HepG2 (cell line): Measurements from ENCODE around the gene ST6GALNAC2. TPM values are rescaled to one million over a fixed set of nuclear protein-coding genes. Genes with fewer than 3 reads are reported as not detected.

ENCODE experiments used
- ARID2 ChIP-seq: sonication (generic); formaldehyde crosslinking; IDR thresholded peaks from 2 replicates; pipeline ENCODE4 v1.8.1; 2022; ENCODE audit warnings: mild to moderate bottlenecking, missing genetic modification reagents, borderline replicate concordance
- ARNTL ChIP-seq: sonication (generic); formaldehyde crosslinking; IDR thresholded peaks from 2 replicates; pipeline ENCODE4 v1.4.0; 2020; ENCODE audit warnings: mild to moderate bottlenecking, missing genetic modification reagents
- DNMT1 ChIP-seq: sonication (generic); formaldehyde crosslinking; IDR thresholded peaks from 2 replicates; pipeline ENCODE4 v1.5.1; 2020; ENCODE audit warnings: mild to moderate bottlenecking, missing genetic modification reagents
- KMT2B ChIP-seq: IDR thresholded peaks from 2 replicates; pipeline ENCODE4 v1.6.1; 2016; ENCODE audit warnings: missing genetic modification reagents, missing compliant biosample characterization
- MIER3 ChIP-seq: IDR thresholded peaks from 2 replicates; pipeline ENCODE4 v1.6.1; 2016; ENCODE audit warnings: missing compliant biosample characterization, borderline replicate concordance
- PLRG1 ChIP-seq: fragments of 450-650 bp; conservative IDR thresholded peaks from 2 replicates; pipeline ENCODE4 v1.6.1; 2016
- SMAD1 ChIP-seq: sonication (generic); formaldehyde crosslinking; IDR thresholded peaks from 2 replicates; pipeline ENCODE4 v1.4.0; 2020; ENCODE audit warnings: missing genetic modification reagents, low read depth, mild to moderate bottlenecking, borderline replicate concordance
- TSC22D2 ChIP-seq: sonication (generic); formaldehyde crosslinking; IDR thresholded peaks from 2 replicates; pipeline ENCODE4 v1.5.1; 2020; ENCODE audit warnings: missing genetic modification reagents, mild to moderate bottlenecking, borderline replicate concordance
- ZNF264 ChIP-seq: sonication (generic); formaldehyde crosslinking; IDR thresholded peaks from 2 replicates; pipeline ENCODE4 v1.4.0; 2020; ENCODE audit warnings: missing genetic modification reagents
- ZNF605 ChIP-seq: sonication (generic); formaldehyde crosslinking; IDR thresholded peaks from 2 replicates; pipeline ENCODE4 v1.8.0; 2022; ENCODE audit warnings: mild to moderate bottlenecking, missing genetic modification reagents
- ZSCAN21 ChIP-seq: sonication (generic); formaldehyde crosslinking; IDR thresholded peaks from 2 replicates; pipeline ENCODE4 v1.8.0; 2022; ENCODE audit warnings: mild to moderate bottlenecking, missing genetic modification reagents, moderate library complexity, borderline replicate concordance
- polyA plus RNA-seq, 8 experiments: library from polyadenylated mRNA; depleted of rRNA in 3 of 8; stranded (reverse) in 7 of 8; unstranded in 1 of 8; fragments of >200 nt; fragmentation: Illumina TruSeq in 4 of 8; extraction: Trizol in 4 of 8; gene quantifications; 2 replicates each; pipeline versions ENCODE4 v1.2.1 to v1.2.3, GENCODE V29; 2011 to 2016; ENCODE audit warnings: low read depth in 4 of 8, missing spikeins in 1 of 8, mixed read lengths in 1 of 8; ENCODE audit not compliant: insufficient read depth in 1 of 8
- total RNA-seq, 5 experiments: library from RNA; depleted of rRNA; stranded (reverse); fragments of >200 nt; fragmentation: Illumina TruSeq; extraction: Trizol; gene quantifications; 2 replicates each; pipeline ENCODE4 v1.2.3, GENCODE V29; 2016; ENCODE audit warnings: low read depth in 1 of 5
- TF ChIP-seq, protein P1 (sequence below), 2 experiments: sonication (generic) in 1 of 2; formaldehyde crosslinking in 1 of 2; IDR thresholded peaks; 2 replicates each; pipeline versions ENCODE4 v1.6.1 to v1.9.0; 2014 to 2022; ENCODE audit warnings: antibody characterized with exemption in 1 of 2, borderline replicate concordance in 1 of 2, inconsistent platforms in 1 of 2, low read depth in 1 of 2, missing genetic modification reagents in 1 of 2
- TF ChIP-seq, protein P2 (sequence below), 2 experiments: sonication (generic) in 1 of 2; formaldehyde crosslinking in 1 of 2; IDR thresholded peaks; 2 replicates each; pipeline versions ENCODE4 v1.4.0 to v1.6.1; 2016 to 2020; ENCODE audit warnings: borderline replicate concordance in 1 of 2, low read depth in 1 of 2, mild to moderate bottlenecking in 1 of 2, missing genetic modification reagents in 1 of 2
- TF ChIP-seq, protein P3 (sequence below): IDR thresholded peaks from 2 replicates; pipeline ENCODE4 v1.6.1; 2016; ENCODE audit warnings: missing genetic modification reagents, missing compliant biosample characterization
- TF ChIP-seq, protein P4 (sequence below): sonication (generic); formaldehyde crosslinking; IDR thresholded peaks from 2 replicates; pipeline ENCODE4 v1.8.1; 2022; ENCODE audit warnings: mild to moderate bottlenecking, missing genetic modification reagents

The ST6GALNAC2 gene
- total and polyA plus RNA-seq, 2 of the 13 experiments (the other 11 are each of a cell fraction or from before 2014, with no cell fraction given): 0.12 to 0.49 TPM

DNA sequence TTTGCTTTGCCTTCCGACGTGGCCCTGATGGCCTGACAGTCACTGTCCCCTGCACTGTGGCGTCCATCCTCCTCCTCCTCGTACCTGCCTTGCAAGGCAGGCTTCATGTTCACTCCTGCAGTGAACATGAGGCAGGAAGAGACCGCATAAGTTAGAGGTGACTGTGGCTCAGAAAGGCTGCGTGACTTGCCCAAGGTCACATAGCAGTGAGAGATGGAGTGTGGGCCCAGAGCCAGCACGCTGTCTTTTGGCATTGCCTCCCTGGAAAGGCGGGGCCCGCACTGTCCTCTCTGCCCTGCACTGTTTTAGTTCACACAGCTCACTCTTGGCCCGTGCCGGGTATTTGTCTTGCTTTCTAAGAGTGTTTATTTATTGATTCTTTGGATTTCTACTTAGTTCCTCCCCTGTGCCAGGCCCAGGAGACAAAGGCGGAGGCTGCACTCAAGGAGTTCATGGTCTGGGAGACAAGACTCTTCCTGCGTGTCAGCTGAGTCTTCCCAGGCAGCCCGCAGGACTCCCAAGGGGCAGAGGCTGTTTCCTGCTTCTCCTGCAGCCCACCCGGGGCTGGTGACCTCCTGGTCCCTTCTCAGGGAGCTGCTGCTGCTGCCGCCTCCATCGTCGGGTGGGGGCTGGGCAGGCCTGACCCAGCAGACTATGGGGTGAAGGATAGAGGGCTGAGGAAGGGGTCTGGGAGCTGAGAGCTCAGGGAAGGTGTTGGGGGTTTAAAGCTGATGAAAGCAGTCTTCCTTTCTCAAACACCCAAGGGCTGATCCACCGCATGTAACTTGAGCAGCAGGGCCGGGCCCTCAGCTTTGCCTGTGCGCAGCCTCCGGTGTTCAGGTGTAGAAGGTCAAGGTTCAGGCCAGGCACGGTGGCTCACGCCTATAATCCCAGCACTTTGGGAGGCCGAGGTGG, 60.8 kb downstream of the ST6GALNAC2 start (continued):
- TF ChIP-seq, protein P1, sequence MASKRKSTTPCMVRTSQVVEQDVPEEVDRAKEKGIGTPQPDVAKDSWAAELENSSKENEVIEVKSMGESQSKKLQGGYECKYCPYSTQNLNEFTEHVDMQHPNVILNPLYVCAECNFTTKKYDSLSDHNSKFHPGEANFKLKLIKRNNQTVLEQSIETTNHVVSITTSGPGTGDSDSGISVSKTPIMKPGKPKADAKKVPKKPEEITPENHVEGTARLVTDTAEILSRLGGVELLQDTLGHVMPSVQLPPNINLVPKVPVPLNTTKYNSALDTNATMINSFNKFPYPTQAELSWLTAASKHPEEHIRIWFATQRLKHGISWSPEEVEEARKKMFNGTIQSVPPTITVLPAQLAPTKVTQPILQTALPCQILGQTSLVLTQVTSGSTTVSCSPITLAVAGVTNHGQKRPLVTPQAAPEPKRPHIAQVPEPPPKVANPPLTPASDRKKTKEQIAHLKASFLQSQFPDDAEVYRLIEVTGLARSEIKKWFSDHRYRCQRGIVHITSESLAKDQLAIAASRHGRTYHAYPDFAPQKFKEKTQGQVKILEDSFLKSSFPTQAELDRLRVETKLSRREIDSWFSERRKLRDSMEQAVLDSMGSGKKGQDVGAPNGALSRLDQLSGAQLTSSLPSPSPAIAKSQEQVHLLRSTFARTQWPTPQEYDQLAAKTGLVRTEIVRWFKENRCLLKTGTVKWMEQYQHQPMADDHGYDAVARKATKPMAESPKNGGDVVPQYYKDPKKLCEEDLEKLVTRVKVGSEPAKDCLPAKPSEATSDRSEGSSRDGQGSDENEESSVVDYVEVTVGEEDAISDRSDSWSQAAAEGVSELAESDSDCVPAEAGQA (IDR thresholded peaks at IDR 0.05; ENCODE audit: low read depth): no peak
- TF ChIP-seq, protein P1 (CRISPR knock-in tag; IDR thresholded peaks at IDR 0.05; ENCODE audit: borderline replicate concordance): no peak
- TF ChIP-seq SMAD1 (0 out of 2 replicates have a peak, but pooled peaks have one; percentile 27), ARID2 (CRISPR knock-in tag) (no peak), TSC22D2 (CRISPR knock-in tag) (no peak), PLRG1 (no peak), KMT2B (CRISPR knock-in tag) (peak; percentile 28; the same call in 1 of the 2 replicates), MIER3 (CRISPR knock-in tag) (no peak), ZNF264 (0 out of 2 replicates have a peak, but pooled peaks have one; percentile 32), DNMT1 (CRISPR knock-in tag) (no peak), ARNTL (CRISPR knock-in tag) (peak; percentile 75), ZSCAN21 (CRISPR knock-in tag) (0 out of 2 replicates have a peak, but pooled peaks have one; percentile 3), ZNF605 (no peak)
- TF ChIP-seq, protein P2, sequence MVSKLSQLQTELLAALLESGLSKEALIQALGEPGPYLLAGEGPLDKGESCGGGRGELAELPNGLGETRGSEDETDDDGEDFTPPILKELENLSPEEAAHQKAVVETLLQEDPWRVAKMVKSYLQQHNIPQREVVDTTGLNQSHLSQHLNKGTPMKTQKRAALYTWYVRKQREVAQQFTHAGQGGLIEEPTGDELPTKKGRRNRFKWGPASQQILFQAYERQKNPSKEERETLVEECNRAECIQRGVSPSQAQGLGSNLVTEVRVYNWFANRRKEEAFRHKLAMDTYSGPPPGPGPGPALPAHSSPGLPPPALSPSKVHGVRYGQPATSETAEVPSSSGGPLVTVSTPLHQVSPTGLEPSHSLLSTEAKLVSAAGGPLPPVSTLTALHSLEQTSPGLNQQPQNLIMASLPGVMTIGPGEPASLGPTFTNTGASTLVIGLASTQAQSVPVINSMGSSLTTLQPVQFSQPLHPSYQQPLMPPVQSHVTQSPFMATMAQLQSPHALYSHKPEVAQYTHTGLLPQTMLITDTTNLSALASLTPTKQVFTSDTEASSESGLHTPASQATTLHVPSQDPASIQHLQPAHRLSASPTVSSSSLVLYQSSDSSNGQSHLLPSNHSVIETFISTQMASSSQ (IDR thresholded peaks at IDR 0.05; ENCODE audit: low read depth): no peak
- TF ChIP-seq, protein P2 (CRISPR knock-in tag; IDR thresholded peaks at IDR 0.05; ENCODE audit: borderline replicate concordance): no peak; the same call in 1 of the 2 replicates
- TF ChIP-seq, protein P3, sequence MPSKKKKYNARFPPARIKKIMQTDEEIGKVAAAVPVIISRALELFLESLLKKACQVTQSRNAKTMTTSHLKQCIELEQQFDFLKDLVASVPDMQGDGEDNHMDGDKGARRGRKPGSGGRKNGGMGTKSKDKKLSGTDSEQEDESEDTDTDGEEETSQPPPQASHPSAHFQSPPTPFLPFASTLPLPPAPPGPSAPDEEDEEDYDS: peak; percentile 48
- TF ChIP-seq, protein P4, sequence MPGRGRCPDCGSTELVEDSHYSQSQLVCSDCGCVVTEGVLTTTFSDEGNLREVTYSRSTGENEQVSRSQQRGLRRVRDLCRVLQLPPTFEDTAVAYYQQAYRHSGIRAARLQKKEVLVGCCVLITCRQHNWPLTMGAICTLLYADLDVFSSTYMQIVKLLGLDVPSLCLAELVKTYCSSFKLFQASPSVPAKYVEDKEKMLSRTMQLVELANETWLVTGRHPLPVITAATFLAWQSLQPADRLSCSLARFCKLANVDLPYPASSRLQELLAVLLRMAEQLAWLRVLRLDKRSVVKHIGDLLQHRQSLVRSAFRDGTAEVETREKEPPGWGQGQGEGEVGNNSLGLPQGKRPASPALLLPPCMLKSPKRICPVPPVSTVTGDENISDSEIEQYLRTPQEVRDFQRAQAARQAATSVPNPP (CRISPR knock-in tag): no peak
